Effector memory CD8-positive, alpha-beta T cell (primary cell): Measurements from ENCODE around the gene TTC22.

Experiments used
- ATAC-seq: fragments of 150-1000 bp; cut with Tn5 transposase; replicated peaks from 2 replicates; pipeline ENCODE4 v1.10.0; 2021; ENCODE audit warnings: mild to moderate bottlenecking, moderate library complexity
- DNase-seq, 3 experiments: peaks; one replicate each; pipeline ENCODE4 v3.0.0; 2021
- H3K27ac Mint-ChIP-seq, 2 donors: one replicate each; pipeline ENCODE4 v1.8.0; 2022; ENCODE audit warnings: mild to moderate bottlenecking in 2 of 2, mixed read lengths in 2 of 2, moderate library complexity in 2 of 2
- H3K27me3 Mint-ChIP-seq, 2 donors: one replicate each; pipeline ENCODE4 v1.8.0; 2022; ENCODE audit warnings: mixed read lengths in 2 of 2
- H3K36me3 Mint-ChIP-seq: one replicate; pipeline ENCODE4 v1.8.0; 2022; ENCODE audit warnings: mild to moderate bottlenecking, moderate library complexity, mixed read lengths; ENCODE audit not compliant: insufficient read depth
- H3K4me1 Mint-ChIP-seq, 2 donors: one replicate each; pipeline ENCODE4 v1.8.0; 2022; ENCODE audit warnings: low read depth in 2 of 2, mixed read lengths in 2 of 2
- H3K4me3 Mint-ChIP-seq, 2 donors: one replicate each; pipeline ENCODE4 v1.8.0; 2022; ENCODE audit warnings: mild to moderate bottlenecking in 2 of 2, mixed read lengths in 2 of 2, moderate library complexity in 2 of 2
- H3K9me3 Mint-ChIP-seq, 2 donors: one replicate each; pipeline ENCODE4 v1.8.0; 2022; ENCODE audit warnings: mixed read lengths in 2 of 2

TTC22 gene

DNA sequence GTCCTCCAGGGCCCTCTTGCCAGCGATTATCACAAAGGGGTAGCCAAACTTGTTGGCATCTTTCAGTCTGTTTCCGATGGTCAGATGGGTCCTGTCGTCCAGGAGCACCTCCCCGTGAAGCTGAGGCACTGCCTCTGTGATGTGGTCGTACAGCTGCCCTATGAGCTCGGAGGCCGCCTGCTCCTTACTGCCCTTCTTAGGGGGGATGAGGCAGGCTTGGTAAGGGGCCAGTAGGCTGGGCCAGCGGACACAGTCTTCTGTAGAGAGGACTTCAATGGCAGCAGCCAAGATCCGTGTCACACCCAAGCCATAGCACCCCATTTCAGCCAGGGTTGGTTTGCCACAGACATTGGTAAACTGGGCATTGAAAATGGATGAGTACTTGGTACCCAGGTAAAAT is 43.3 kb downstream of the TTC22 start:
- Mint-ChIP-seq H3K36me3 (no peaks in the 10 kb centered on the region), H3K9me3 (no peaks in the 10 kb centered on the region), H3K4me3 (no peak overlapping the region), H3K27ac (no peak overlapping the region), H3K27me3 (no peaks in the 10 kb centered on the region), H3K4me1 (peaks cover 4 to 5% of the 10 kb centered on the region in 2 donors)
- DNase-seq (no peak), ATAC-seq (no peak)

- ATAC-seq (no peak), DNase-seq (no peak)
- Mint-ChIP-seq H3K36me3 (no peaks in the 10 kb centered on the region), H3K27me3 (no peaks in the 10 kb centered on the region), H3K9me3 (no peaks in the 10 kb centered on the region), H3K4me3 (no peak overlapping the region), H3K4me1 (no peaks in the 10 kb centered on the region), H3K27ac (no peak overlapping the region)
Measured at GRCh38 chr1:54754486-54755285, 46.4 kb downstream of the TTC22 start.

- Mint-ChIP-seq H3K4me1 (no peaks in the 10 kb centered on the region), H3K4me3 (no peak overlapping the region), H3K9me3 (no peaks in the 10 kb centered on the region), H3K36me3 (no peaks in the 10 kb centered on the region), H3K27ac (no peak overlapping the region), H3K27me3 (no peaks in the 10 kb centered on the region)
- ATAC-seq (no peak), DNase-seq (no peak)
Measured at GRCh38 chr1:54754045-54754444, 47.1 kb downstream of the TTC22 start.

DNA sequence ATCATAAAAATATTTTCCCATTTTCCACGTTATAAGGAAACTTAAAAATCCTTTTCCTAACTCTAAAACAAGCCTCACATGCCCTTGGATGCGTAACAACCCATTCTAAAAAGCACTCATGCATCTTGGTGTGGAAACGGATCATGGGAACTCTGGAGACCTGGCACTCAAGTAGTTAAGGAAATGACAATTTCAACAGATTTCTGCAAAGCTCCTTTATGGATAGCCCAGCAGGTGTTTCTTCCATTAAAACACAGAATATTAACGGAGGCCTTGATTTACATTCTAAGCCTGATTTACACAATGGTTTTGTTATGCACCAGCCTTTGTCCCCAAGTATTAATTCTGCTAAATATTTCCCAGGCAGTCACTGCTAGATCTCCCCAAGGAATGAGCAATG is 49.7 kb downstream of the TTC22 start:
- H3K4me1 Mint-ChIP-seq, result no peaks in the 10 kb centered on the region
- no peaks in the 10 kb centered on the region for H3K9me3 Mint-ChIP-seq
- H3K27me3 Mint-ChIP-seq, result no peaks in the 10 kb centered on the region
- ATAC-seq, result no peak
- H3K27ac Mint-ChIP-seq, result no peak overlapping the region
- H3K36me3 Mint-ChIP-seq, result peaks cover 3% of the 10 kb centered on the region
- H3K4me3 Mint-ChIP-seq, result no peak overlapping the region
- DNase-seq, result no peak

DNA sequence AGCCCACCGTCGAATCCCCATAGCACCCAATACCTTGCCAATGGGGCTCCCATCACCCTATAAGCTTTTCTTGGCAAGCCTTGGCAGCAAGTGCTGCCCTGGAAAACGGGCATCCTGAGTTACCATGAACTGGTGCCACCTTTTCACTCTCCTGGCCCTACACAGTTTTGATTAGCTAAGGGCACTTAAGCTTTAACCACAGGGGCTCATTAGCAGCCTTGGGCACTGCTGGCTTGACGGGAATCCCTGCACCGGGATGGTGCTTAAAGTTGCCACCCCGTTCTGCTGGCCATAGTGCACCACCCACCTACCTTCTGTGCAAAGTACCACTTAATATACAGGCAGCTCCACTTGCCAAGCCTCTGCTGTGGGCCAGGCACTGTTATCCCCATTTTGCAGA is 50.5 kb downstream of the TTC22 start:
- H3K36me3 Mint-ChIP-seq, result peaks cover 3% of the 10 kb centered on the region
- H3K4me1 Mint-ChIP-seq, result no peaks in the 10 kb centered on the region
- no peak overlapping the region for H3K4me3 Mint-ChIP-seq
- no peaks in the 10 kb centered on the region for H3K9me3 Mint-ChIP-seq
- no peak overlapping the region for H3K27ac Mint-ChIP-seq
- ATAC-seq (no peak), DNase-seq (no peak)
- no peaks in the 10 kb centered on the region for H3K27me3 Mint-ChIP-seq

DNA sequence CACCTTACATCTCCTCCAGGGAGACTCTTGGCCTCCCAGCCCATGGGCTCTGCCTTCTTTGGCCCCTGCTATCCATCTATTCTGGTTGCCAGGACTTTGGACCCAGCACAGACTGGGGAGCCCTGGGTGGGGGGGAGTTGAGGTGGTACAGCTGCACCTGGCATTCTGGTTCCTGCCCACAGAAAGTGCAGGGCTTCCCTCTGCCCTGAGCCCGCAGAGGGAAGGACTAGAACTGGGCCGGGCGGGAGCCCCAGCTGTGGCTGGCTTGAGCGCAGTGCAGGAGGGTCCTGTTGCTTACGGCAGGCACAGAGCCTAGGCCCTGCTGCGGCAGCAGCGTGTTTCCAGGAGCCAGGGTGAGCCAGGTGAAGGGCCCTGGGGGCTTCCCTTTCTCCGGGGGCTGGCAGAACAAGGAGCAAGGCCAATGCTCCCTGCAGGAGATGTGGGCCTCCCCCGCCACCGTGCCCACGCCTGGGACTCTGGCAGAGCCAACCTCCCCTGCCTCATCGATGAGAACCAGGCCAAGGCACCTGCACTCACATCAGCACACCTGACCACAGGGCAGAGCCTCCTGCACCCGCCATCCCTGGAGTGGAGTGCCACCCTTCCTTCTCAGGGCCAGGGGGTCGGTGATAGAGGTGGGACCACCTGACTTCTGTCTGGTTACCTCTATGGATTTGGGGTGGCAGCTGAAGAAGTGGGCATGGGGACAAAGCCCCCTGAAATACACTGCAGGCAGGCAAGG is 52.9 kb downstream of the TTC22 start:
- no peaks in the 10 kb centered on the region for H3K9me3 Mint-ChIP-seq
- no peak overlapping the region for H3K27ac Mint-ChIP-seq
- ATAC-seq, result no peak
- peaks cover 3% of the 10 kb centered on the region for H3K36me3 Mint-ChIP-seq
- H3K4me3 Mint-ChIP-seq, result no peak overlapping the region
- H3K27me3 Mint-ChIP-seq, result no peaks in the 10 kb centered on the region
- no peak for DNase-seq
- H3K4me1 Mint-ChIP-seq, result no peaks in the 10 kb centered on the region

- ATAC-seq, result no peak
- no peaks in the 10 kb centered on the region for H3K4me1 Mint-ChIP-seq
- no peak overlapping the region for H3K4me3 Mint-ChIP-seq
- peaks cover 15% of the 10 kb centered on the region for H3K36me3 Mint-ChIP-seq
- H3K27me3 Mint-ChIP-seq, result no peaks in the 10 kb centered on the region
- H3K9me3 Mint-ChIP-seq, result no peaks in the 10 kb centered on the region
- H3K27ac Mint-ChIP-seq, result no peak overlapping the region
- DNase-seq, result no peak
Measured at GRCh38 chr1:54745864-54746263, 55.3 kb downstream of the TTC22 start.

DNA sequence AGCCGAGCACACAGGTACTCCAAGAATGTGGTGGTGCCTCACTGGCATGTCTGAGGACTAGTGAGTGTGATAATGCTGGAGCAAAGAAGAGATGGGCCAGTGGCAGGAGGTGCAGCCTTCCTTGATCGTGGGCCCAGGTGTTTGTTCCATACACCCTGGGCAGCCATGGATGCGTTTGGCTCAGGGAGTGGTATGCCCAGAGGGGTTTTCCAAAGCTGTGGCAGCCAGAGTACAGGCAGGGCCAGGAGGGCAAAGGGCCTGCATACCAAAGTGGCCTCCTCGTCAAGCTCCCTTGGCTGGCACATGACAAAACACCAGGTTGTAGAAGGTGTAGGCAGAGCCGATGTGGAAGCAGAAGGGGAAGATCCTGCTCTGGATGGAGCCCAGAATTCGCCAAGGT is 55.8 kb downstream of the TTC22 start:
- ATAC-seq, result no peak
- no peaks in the 10 kb centered on the region for H3K9me3 Mint-ChIP-seq
- H3K4me1 Mint-ChIP-seq, result no peaks in the 10 kb centered on the region
- peaks cover 15% of the 10 kb centered on the region for H3K36me3 Mint-ChIP-seq
- H3K27me3 Mint-ChIP-seq, result no peaks in the 10 kb centered on the region
- DNase-seq, result no peak
- no peak overlapping the region for H3K27ac Mint-ChIP-seq
- no peak overlapping the region for H3K4me3 Mint-ChIP-seq

GRCh38 chr1:54744696-54745095 is 56.4 kb downstream of the TTC22 start:
- no peak for ATAC-seq
- Mint-ChIP-seq H3K4me1 (no peaks in the 10 kb centered on the region), H3K27ac (no peak overlapping the region), H3K9me3 (no peaks in the 10 kb centered on the region), H3K36me3 (peaks cover 15% of the 10 kb centered on the region), H3K4me3 (no peak overlapping the region), H3K27me3 (no peaks in the 10 kb centered on the region)
- DNase-seq, result no peak

GRCh38 chr1:54743416-54744226 is 57.5 kb downstream of the TTC22 start:
- H3K4me1 Mint-ChIP-seq, result no peaks in the 10 kb centered on the region
- peak overlapping the region in 1 of 2 donors; percentile 8 for H3K27ac Mint-ChIP-seq
- DNase-seq (no peak), ATAC-seq (no peak)
- H3K4me3 Mint-ChIP-seq, result no peak overlapping the region
- peaks cover 21% of the 10 kb centered on the region for H3K36me3 Mint-ChIP-seq
- no peaks in the 10 kb centered on the region for H3K9me3 Mint-ChIP-seq
- no peaks in the 10 kb centered on the region for H3K27me3 Mint-ChIP-seq

DNA sequence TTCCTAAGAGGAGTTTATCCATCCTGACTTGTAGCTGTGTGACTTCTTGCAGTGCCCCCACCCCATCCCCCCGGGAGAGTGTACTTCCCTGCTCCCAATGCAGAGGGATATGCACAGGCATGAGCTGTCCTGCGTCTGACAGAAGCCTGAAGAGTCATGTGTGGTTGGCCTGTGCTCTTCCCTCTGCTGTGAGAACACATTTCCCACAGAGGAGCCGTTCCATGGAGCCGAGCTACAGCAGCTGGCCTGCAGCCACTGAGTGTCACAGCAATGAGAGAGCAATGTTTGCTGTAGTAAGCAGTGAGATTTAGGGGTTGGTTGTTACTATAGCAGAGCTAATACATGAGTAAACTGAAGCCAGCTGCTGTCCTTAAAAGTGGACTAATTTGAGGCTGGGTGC is 58.8 kb downstream of the TTC22 start:
- ATAC-seq, result no peak
- peaks cover 31% of the 10 kb centered on the region for H3K36me3 Mint-ChIP-seq
- no peaks in the 10 kb centered on the region for H3K4me1 Mint-ChIP-seq
- no peaks in the 10 kb centered on the region for H3K27me3 Mint-ChIP-seq
- H3K4me3 Mint-ChIP-seq, result no peak overlapping the region
- H3K27ac Mint-ChIP-seq, result no peak overlapping the region
- no peak for DNase-seq
- H3K9me3 Mint-ChIP-seq, result no peaks in the 10 kb centered on the region

GRCh38 chr1:54741531-54741930 is 59.6 kb downstream of the TTC22 start:
- H3K36me3 Mint-ChIP-seq, result peaks cover 31% of the 10 kb centered on the region
- peaks cover 4 to 6% of the 10 kb centered on the region in 2 donors for H3K4me1 Mint-ChIP-seq
- no peak overlapping the region for H3K4me3 Mint-ChIP-seq
- no peaks in the 10 kb centered on the region for H3K9me3 Mint-ChIP-seq
- DNase-seq, result no peak
- no peak for ATAC-seq
- H3K27me3 Mint-ChIP-seq, result no peaks in the 10 kb centered on the region
- H3K27ac Mint-ChIP-seq, result peak overlapping the region in 1 of 2 donors; percentile 55

GRCh38 chr1:54738244-54738643 is 62.9 kb downstream of the TTC22 start:
- Mint-ChIP-seq H3K27ac (no peak overlapping the region), H3K4me1 (peaks cover 4 to 6% of the 10 kb centered on the region in 2 donors), H3K27me3 (no peaks in the 10 kb centered on the region), H3K36me3 (peaks cover 59% of the 10 kb centered on the region), H3K9me3 (no peaks in the 10 kb centered on the region), H3K4me3 (no peak overlapping the region)
- no peak for DNase-seq
- no peak for ATAC-seq
